IPS-20b (cell line): ENCODE measurements around the gene C10orf95.

Source experiments
- H3K27ac ChIP-seq: one replicate; pipeline ENCODE4 v1.5.1; 2013; ENCODE audit warnings: low read length
- H3K27me3 ChIP-seq: 2 replicates; pipeline ENCODE4 v1.6.1; 2013; ENCODE audit warnings: mild to moderate bottlenecking, low read length, inconsistent platforms; ENCODE audit not compliant: insufficient read depth
- H3K36me3 ChIP-seq: 2 replicates; pipeline ENCODE4 v1.6.1; 2013; ENCODE audit warnings: low read depth, mild to moderate bottlenecking, inconsistent platforms, low read length, moderate library complexity; ENCODE audit not compliant: insufficient read depth
- H3K4me1 ChIP-seq: 2 replicates; pipeline ENCODE4 v1.6.1; 2013; ENCODE audit warnings: mild to moderate bottlenecking, control low read depth, inconsistent platforms, low read length, moderate library complexity; ENCODE audit not compliant: insufficient read depth
- H3K4me3 ChIP-seq: 2 replicates; pipeline ENCODE4 v1.5.1; 2013; ENCODE audit warnings: mild to moderate bottlenecking, low read length, inconsistent platforms
- H3K9ac ChIP-seq: 2 replicates; pipeline ENCODE4 v1.6.1; 2013; ENCODE audit warnings: low read depth, mild to moderate bottlenecking, inconsistent platforms, low read length, moderate library complexity
- H3K9me3 ChIP-seq: 2 replicates; pipeline ENCODE4 v1.6.1; 2013; ENCODE audit warnings: mild to moderate bottlenecking, low read depth, low read length, inconsistent platforms; ENCODE audit not compliant: insufficient read depth

C10orf95 gene

GRCh38 chr10:102479651-102480050, 28.3 kb upstream of the C10orf95 start:
- Histone ChIP-seq H3K9ac (no peak overlapping the region), H3K9me3 (no peaks in the 10 kb centered on the region), H3K4me3 (no peak overlapping the region), H3K27ac (no peak overlapping the region), H3K27me3 (no peaks in the 10 kb centered on the region), H3K4me1 (no peaks in the 10 kb centered on the region), H3K36me3 (peaks cover 60% of the 10 kb centered on the region)

- no peak overlapping the region for H3K9ac ChIP-seq
- peaks cover 30% of the 10 kb centered on the region for H3K36me3 ChIP-seq
These were observed 25.3 kb upstream of the C10orf95 start for GRCh38 chr10:102476466-102477141.

GRCh38 chr10:102475451-102476040, 24.2 kb upstream of the C10orf95 start:
- H3K9me3 ChIP-seq, result no peaks in the 10 kb centered on the region
- H3K4me3 ChIP-seq, result no peak overlapping the region
- H3K36me3 ChIP-seq, result peaks cover 19% of the 10 kb centered on the region
- H3K9ac ChIP-seq, result no peak overlapping the region
- no peaks in the 10 kb centered on the region for H3K27me3 ChIP-seq
- no peaks in the 10 kb centered on the region for H3K4me1 ChIP-seq
- H3K27ac ChIP-seq, result no peak overlapping the region

More at GRCh38 chr10:102476466-102477141, 25.3 kb upstream of the C10orf95 start:
- Histone ChIP-seq H3K27ac (no peak overlapping the region), H3K9me3 (no peaks in the 10 kb centered on the region), H3K4me1 (no peaks in the 10 kb centered on the region), H3K27me3 (no peaks in the 10 kb centered on the region), H3K4me3 (no peak overlapping the region)

GRCh38 chr10:102473445-102474331, 22.3 kb upstream of the C10orf95 start:
- H3K9me3 ChIP-seq, result no peaks in the 10 kb centered on the region
- no peak overlapping the region for H3K27ac ChIP-seq
- H3K36me3 ChIP-seq, result peaks cover 5% of the 10 kb centered on the region; the same call in 1 of the 2 replicates
- no peak overlapping the region for H3K4me3 ChIP-seq
- H3K9ac ChIP-seq, result no peak overlapping the region
- H3K27me3 ChIP-seq, result no peaks in the 10 kb centered on the region
- no peaks in the 10 kb centered on the region for H3K4me1 ChIP-seq

GRCh38 chr10:102470579-102471546, 19.5 kb upstream of the C10orf95 start:
- Histone ChIP-seq H3K4me3 (no peak overlapping the region), H3K27me3 (no peaks in the 10 kb centered on the region), H3K9me3 (no peaks in the 10 kb centered on the region), H3K9ac (no peak overlapping the region), H3K4me1 (no peaks in the 10 kb centered on the region), H3K36me3 (no peaks in the 10 kb centered on the region), H3K27ac (no peak overlapping the region)

- Histone ChIP-seq H3K9ac (no peak overlapping the region), H3K4me3 (no peak overlapping the region), H3K4me1 (0 out of 2 replicates have a peak, but pooled peaks cover under 1% of the 10 kb centered on the region), H3K9me3 (no peaks in the 10 kb centered on the region), H3K27ac (no peak overlapping the region), H3K36me3 (no peaks in the 10 kb centered on the region), H3K27me3 (peaks cover 2% of the 10 kb centered on the region)
These were observed 17.3 kb upstream of the C10orf95 start for GRCh38 chr10:102468683-102469082.

GRCh38 chr10:102467971-102468438, 16.7 kb upstream of the C10orf95 start:
- no peak overlapping the region for H3K4me3 ChIP-seq
- peaks cover 8% of the 10 kb centered on the region for H3K27me3 ChIP-seq
- H3K9ac ChIP-seq, result no peak overlapping the region
- no peaks in the 10 kb centered on the region for H3K36me3 ChIP-seq
- H3K27ac ChIP-seq, result no peak overlapping the region
- peaks cover 4% of the 10 kb centered on the region; the same call in 1 of the 2 replicates for H3K4me1 ChIP-seq
- H3K9me3 ChIP-seq, result no peaks in the 10 kb centered on the region

GRCh38 chr10:102467318-102467717, 16.0 kb upstream of the C10orf95 start:
- Histone ChIP-seq H3K9me3 (no peaks in the 10 kb centered on the region), H3K36me3 (no peaks in the 10 kb centered on the region), H3K27me3 (peaks cover 15% of the 10 kb centered on the region), H3K4me1 (peaks cover 11% of the 10 kb centered on the region), H3K9ac (no peak overlapping the region), H3K4me3 (no peak overlapping the region), H3K27ac (no peak overlapping the region)

- Histone ChIP-seq H3K27ac (no peak overlapping the region), H3K27me3 (peaks cover 25% of the 10 kb centered on the region), H3K4me1 (peaks cover 15% of the 10 kb centered on the region), H3K4me3 (no peak overlapping the region), H3K9me3 (no peaks in the 10 kb centered on the region), H3K9ac (no peak overlapping the region), H3K36me3 (no peaks in the 10 kb centered on the region)
These were observed 14.1 kb upstream of the C10orf95 start for GRCh38 chr10:102465466-102465865.

GRCh38 chr10:102463983-102464382, 12.6 kb upstream of the C10orf95 start:
- Histone ChIP-seq H3K27ac (no peak overlapping the region), H3K4me1 (peaks cover 15% of the 10 kb centered on the region), H3K9me3 (no peaks in the 10 kb centered on the region), H3K9ac (peak overlapping the region; percentile 66; the same call in 1 of the 2 replicates), H3K4me3 (peak overlapping the region; percentile 89; the same call in 1 of the 2 replicates), H3K36me3 (no peaks in the 10 kb centered on the region), H3K27me3 (peaks cover 25% of the 10 kb centered on the region)
